ENCODE data around the gene CD80.

DNA sequence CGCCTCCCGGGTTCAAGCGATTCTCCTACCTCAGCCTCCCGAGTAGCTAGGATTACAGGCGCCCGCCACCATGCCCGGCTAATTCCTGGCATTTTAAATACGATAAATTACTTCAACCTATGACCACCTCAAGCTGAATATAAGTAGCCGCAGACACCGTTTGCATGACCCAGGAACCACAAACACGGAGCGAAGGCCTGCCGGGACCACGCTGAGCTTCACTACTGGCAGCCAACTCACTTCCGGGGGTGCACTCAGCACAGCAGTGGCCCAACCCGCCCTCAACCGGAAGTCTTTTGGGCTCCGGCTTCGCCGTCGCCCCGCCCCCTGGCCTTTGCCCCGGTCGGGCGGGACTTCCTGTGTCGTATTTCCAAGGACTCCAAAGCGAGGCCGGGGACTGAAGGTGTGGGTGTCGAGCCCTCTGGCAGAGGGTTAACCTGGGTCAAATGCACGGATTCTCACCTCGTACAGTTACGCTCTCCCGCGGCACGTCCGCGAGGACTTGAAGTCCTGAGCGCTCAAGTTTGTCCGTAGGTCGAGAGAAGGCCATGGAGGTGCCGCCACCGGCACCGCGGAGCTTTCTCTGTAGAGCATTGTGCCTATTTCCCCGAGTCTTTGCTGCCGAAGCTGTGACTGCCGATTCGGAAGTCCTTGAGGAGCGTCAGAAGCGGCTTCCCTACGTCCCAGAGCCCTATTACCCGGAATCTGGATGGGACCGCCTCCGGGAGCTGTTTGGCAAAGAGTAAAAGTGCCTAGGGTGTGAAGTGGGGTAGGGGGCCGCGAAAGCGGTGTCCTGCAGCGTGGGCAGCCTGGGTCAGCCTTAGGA, 61.0 kb downstream of the CD80 start, which contains the start of gene TIMMDC1:
- TF ChIP-seq POLR2AphosphoS5 (IDR thresholded peaks at IDR 0.05; ENCODE audit: low read depth, low read length) (peak; percentile 98), JUND (IDR thresholded peaks at IDR 0.05; ENCODE audit: low read length) (no peak), RNF2 (IDR thresholded peaks at IDR 0.05; ENCODE audit: borderline replicate concordance, low read depth, low read length, missing control alignments, poor library complexity, severe bottlenecking) (no peak), CTCF (IDR thresholded peaks at IDR 0.05; ENCODE audit: control extremely low read depth in 1 of 3, insufficient read depth in 1 of 3, low read depth in 1 of 3, low read length in 3 of 3) (no peak), SUZ12 (IDR thresholded peaks at IDR 0.05; ENCODE audit: low read length) (no peak), CEBPB (IDR thresholded peaks at IDR 0.05; ENCODE audit: low read depth, low read length) (no peak)
